Measurements from ENCODE around the gene FGF18. TPM values are rescaled to one million over a fixed set of nuclear protein-coding genes. Genes with fewer than 3 reads are reported as not detected.

Gene FGF18
- total and polyA plus RNA-seq, 2 of the 4 experiments (the other 2 are of a cell fraction), result 0.15 TPM; not detected in 1

- Histone ChIP-seq H2AFZ (replicated peaks; ENCODE audit: low read length, poor library complexity) (no peak overlapping the region), H4K8ac (ENCODE audit: low read depth in 2 of 2, low read length in 2 of 2) (no peak overlapping the region), H3K9me3 (ENCODE audit: control insufficient read depth, insufficient read depth, low read length) (no peaks in the 10 kb centered on the region), H3K27me3 (ENCODE audit: control insufficient read depth, insufficient read depth, low read length) (no peaks in the 10 kb centered on the region; the same call in 1 of the 2 replicates), H2BK5ac (ENCODE audit: low read depth, low read length, poor library complexity, severe bottlenecking) (no peak overlapping the region), H3K4me2 (ENCODE audit: low read depth, low read length) (no peak overlapping the region), H3K36me3 (ENCODE audit: control insufficient read depth, insufficient read depth, low read length) (peaks cover 18% of the 10 kb centered on the region), H3K27ac (ENCODE audit: insufficient read depth, low read length) (no peak overlapping the region), H2BK120ac (ENCODE audit: low read depth, low read length) (no peak overlapping the region), H3K23ac (ENCODE audit: low read depth, low read length) (no peak overlapping the region), H2AK9ac (replicated peaks; ENCODE audit: low read depth, low read length, poor library complexity) (no peak overlapping the region), H3K9me1 (ENCODE audit: insufficient read depth, low read length) (no peaks in the 10 kb centered on the region; the same call in 1 of the 2 replicates), H2BK20ac (ENCODE audit: low read depth, low read length) (no peak overlapping the region), H3K9ac (ENCODE audit: low read depth, low read length) (no peak overlapping the region), H4K5ac (ENCODE audit: low read depth, low read length) (no peak overlapping the region), H3K14ac (replicated peaks; ENCODE audit: low read depth, low read length) (no peak overlapping the region), H3K56ac (ENCODE audit: extremely low read depth, insufficient read depth, low read length) (no peak overlapping the region), H4K91ac (ENCODE audit: insufficient read depth, low read depth, low read length) (no peak overlapping the region), H3K79me1 (ENCODE audit: low read depth in 1 of 2, low read length in 2 of 2) (peaks cover 11 to 29% of the 10 kb centered on the region in 2 experiments; a peak in 3 of 4 replicates), H3K18ac (ENCODE audit: low read depth, low read length) (no peak overlapping the region), H4K20me1 (ENCODE audit: insufficient read depth, low read length) (peaks cover 69% of the 10 kb centered on the region), H2BK15ac (ENCODE audit: low read depth, low read length) (no peak overlapping the region), H3K4me1 (ENCODE audit: control insufficient read depth, insufficient read depth, low read length) (peaks cover 2% of the 10 kb centered on the region; the same call in 1 of the 2 replicates), H3K4me3 (ENCODE audit: insufficient read depth, low read depth, low read length) (no peak overlapping the region), H2AK5ac (ENCODE audit: low read depth, low read length) (no peak overlapping the region), H3K4ac (ENCODE audit: low read depth, low read length) (no peak overlapping the region)
- ChIA-PET CTCF (no interaction called here), POLR2A (ENCODE audit: unreplicated experiment) (no interaction called here)
- no peak for DNase-seq
- 100% methylated on average over 2 of the region's 11 CpGs; no CpG with 5 or more reads in 1 of the 2 experiments for WGBS, 2 experiments (ENCODE audit: extremely low coverage in 2 of 2, insufficient read length in 1 of 2)
- BruUV-seq (replicated peaks), result no TSS peak
- in situ Hi-C loops (cut with MboI; ENCODE audit: low sequenced_read_pairs) (loop anchor here (5.0 to 25.0 kb wide), 4 partner anchors 491 to 871 kb away; partner anchors contain the start of genes EFCAB9, STK10 and UBTD2), dilution Hi-C loops (cut with HindIII; ENCODE audit: low sequenced_read_pairs, unreplicated experiment) (no loop called here), intact Hi-C loops (cut with micrococcal nuclease) (loop anchor here (5.0 to 10.0 kb wide), 2 partner anchors 178 to 771 kb away; partner anchors contain the start of gene STK10)
- ATAC-seq (ENCODE audit: low read depth), result no peak
- no peak for TF ChIP-seq NFE2L2 (IDR thresholded peaks at IDR 0.05; ENCODE audit: low read depth, low read length)
- no peak for TF ChIP-seq RFX5 (IDR thresholded peaks at IDR 0.05; ENCODE audit: low read depth, low read length)
- TF ChIP-seq BHLHE40 (IDR thresholded peaks at IDR 0.05; ENCODE audit: low read depth, low read length), result no peak
- TF ChIP-seq ELK1 (IDR thresholded peaks at IDR 0.05; ENCODE audit: borderline replicate concordance, low read depth, low read length), result no peak
- TF ChIP-seq RAD21 (IDR thresholded peaks at IDR 0.05; ENCODE audit: low read length), result no peak
- TF ChIP-seq CHD1 (IDR thresholded peaks at IDR 0.05; ENCODE audit: low read depth, low read length), result no peak
- no peak for TF ChIP-seq MAFK (IDR thresholded peaks at IDR 0.05; ENCODE audit: low read depth, low read length)
- no peak for TF ChIP-seq POLR2A (IDR thresholded peaks at IDR 0.05; ENCODE audit: low read depth, low read length)
- no peak for TF ChIP-seq FOS (IDR thresholded peaks at IDR 0.05; ENCODE audit: low read depth, low read length)
- no peak for TF ChIP-seq USF2 (IDR thresholded peaks at IDR 0.05; ENCODE audit: low read depth, low read length)
- no peak for TF ChIP-seq SMC3 (IDR thresholded peaks at IDR 0.05; ENCODE audit: low read depth, low read length)
- no peak for TF ChIP-seq CEBPB (IDR thresholded peaks at IDR 0.05; ENCODE audit: low read depth, low read length)
- TF ChIP-seq RCOR1 (IDR thresholded peaks at IDR 0.05; ENCODE audit: insufficient replicate concordance, low read length), result no peak
- no peak for TF ChIP-seq MXI1 (IDR thresholded peaks at IDR 0.05; ENCODE audit: borderline replicate concordance, low read depth, low read length)
Observed at GRCh38 chr5:171416160-171417049, 3.0 kb upstream of the FGF18 start.
